Cardiac muscle cell (in vitro differentiated cells and primary cell): Measurements from ENCODE around the gene GNPAT. TPM values are rescaled to one million over a fixed set of nuclear protein-coding genes. Genes with fewer than 3 reads are reported as not detected.
A peak's percentile ranks its signal among the peaks of the same experiment; 100 is the strongest.

Source experiments
- DNase-seq, 2 donors: peaks; one replicate each; pipeline versions ENCODE4 v3.0.0 to v3.0.0-alpha.2; 2010 to 2017; ENCODE audit warnings: low read depth in 1 of 2, low spot score in 1 of 2
- H3K27ac ChIP-seq: fragments of 200-600 bp; sonication (generic); 2 replicates; pipeline ENCODE4 v1.5.1; 2016
- H3K27me3 ChIP-seq: fragments of 200-600 bp; sonication (generic); 2 replicates; pipeline ENCODE4 v1.6.0; 2016; ENCODE audit warnings: control low read depth
- H3K36me3 ChIP-seq: fragments of 200-600 bp; sonication (generic); 2 replicates; pipeline ENCODE4 v1.5.1; 2016; ENCODE audit warnings: control low read depth
- H3K4me1 ChIP-seq: fragments of 200-600 bp; sonication (generic); 2 replicates; pipeline ENCODE4 v1.8.1; 2017; ENCODE audit warnings: low read depth, mild to moderate bottlenecking, mixed run types
- H3K4me3 ChIP-seq: fragments of 200-600 bp; sonication (generic); 2 replicates; pipeline ENCODE4 v1.5.1; 2016; ENCODE audit warnings: mild to moderate bottlenecking
- H3K9me3 ChIP-seq: fragments of 200-600 bp; sonication (generic); 2 replicates; pipeline ENCODE4 v1.5.1; 2017; ENCODE audit warnings: low read depth, mild to moderate bottlenecking, control low read depth
- polyA plus RNA-seq: library from polyadenylated mRNA; unstranded; fragments of >200 nt; fragmentation: Nextera tagmentation; extraction: Ambion mirVana; gene quantifications from 2 replicates; pipeline ENCODE4 v1.2.1, GENCODE V29; 2016
- total RNA-seq: library from RNA; depleted of rRNA; stranded (reverse); fragments of >200 nt; gene quantifications from 2 replicates; pipeline ENCODE4 v1.2.3, GENCODE V29; 2016
- TF ChIP-seq, protein P1 (sequence below): IDR thresholded peaks from 2 replicates; pipeline ENCODE4 v1.5.1; 2012; ENCODE audit warnings: low read depth, mild to moderate bottlenecking, low read length

GNPAT gene
- total and polyA plus RNA-seq, 2 experiments from 2014 or later, result 36.5 to 61.6 TPM

DNA sequence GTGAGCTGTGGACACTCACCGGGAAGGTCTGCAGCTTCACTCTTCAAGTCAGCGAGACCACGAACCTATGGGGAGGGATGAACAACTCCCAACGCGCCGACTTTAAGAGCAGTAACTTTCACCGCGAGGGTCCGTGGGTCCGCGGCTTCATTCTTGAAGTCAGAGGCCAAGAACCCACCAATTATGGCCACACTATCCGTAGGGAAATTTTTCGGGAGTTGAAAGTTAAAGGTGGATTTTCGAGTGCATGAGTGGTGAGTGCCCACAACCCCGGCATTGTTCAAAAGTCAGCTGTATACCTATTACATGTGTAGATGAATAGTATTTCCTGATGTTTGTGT lies 77.0 kb downstream of the GNPAT start:
- no peak for DNase-seq
- TF ChIP-seq, protein P1, sequence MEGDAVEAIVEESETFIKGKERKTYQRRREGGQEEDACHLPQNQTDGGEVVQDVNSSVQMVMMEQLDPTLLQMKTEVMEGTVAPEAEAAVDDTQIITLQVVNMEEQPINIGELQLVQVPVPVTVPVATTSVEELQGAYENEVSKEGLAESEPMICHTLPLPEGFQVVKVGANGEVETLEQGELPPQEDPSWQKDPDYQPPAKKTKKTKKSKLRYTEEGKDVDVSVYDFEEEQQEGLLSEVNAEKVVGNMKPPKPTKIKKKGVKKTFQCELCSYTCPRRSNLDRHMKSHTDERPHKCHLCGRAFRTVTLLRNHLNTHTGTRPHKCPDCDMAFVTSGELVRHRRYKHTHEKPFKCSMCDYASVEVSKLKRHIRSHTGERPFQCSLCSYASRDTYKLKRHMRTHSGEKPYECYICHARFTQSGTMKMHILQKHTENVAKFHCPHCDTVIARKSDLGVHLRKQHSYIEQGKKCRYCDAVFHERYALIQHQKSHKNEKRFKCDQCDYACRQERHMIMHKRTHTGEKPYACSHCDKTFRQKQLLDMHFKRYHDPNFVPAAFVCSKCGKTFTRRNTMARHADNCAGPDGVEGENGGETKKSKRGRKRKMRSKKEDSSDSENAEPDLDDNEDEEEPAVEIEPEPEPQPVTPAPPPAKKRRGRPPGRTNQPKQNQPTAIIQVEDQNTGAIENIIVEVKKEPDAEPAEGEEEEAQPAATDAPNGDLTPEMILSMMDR, result no peak
- H3K4me3 ChIP-seq, result no peak overlapping the region
- no peaks in the 10 kb centered on the region for H3K9me3 ChIP-seq
- no peaks in the 10 kb centered on the region for H3K4me1 ChIP-seq
- H3K36me3 ChIP-seq, result no peaks in the 10 kb centered on the region
- H3K27ac ChIP-seq, result no peak overlapping the region
- H3K27me3 ChIP-seq, result no peaks in the 10 kb centered on the region

DNA sequence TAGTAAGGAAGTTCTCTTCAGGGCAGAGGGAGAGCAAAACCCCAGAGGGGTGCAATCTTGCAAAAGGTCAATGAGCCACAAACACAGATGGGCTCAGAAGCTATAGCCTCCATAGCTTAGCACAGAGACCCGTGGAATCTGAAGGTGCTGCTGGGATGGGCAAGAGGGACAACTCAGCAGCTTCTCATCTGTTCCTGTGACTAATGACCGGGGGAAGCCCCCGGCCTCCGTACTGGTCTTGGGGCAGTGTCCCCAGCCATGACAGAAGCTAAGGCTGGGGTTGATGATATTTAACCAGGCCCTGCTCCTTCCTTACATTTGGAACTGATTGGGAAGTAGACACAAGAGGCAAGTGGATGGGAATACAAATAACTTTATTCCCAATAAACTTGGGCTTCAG lies 77.6 kb downstream of the GNPAT start:
- Histone ChIP-seq H3K9me3 (no peaks in the 10 kb centered on the region), H3K4me1 (no peaks in the 10 kb centered on the region), H3K27ac (no peak overlapping the region), H3K4me3 (no peak overlapping the region), H3K36me3 (no peaks in the 10 kb centered on the region), H3K27me3 (no peaks in the 10 kb centered on the region)
- TF ChIP-seq, protein P1, result no peak
- no peak for DNase-seq

- Histone ChIP-seq H3K4me3 (no peak overlapping the region), H3K27ac (no peak overlapping the region), H3K36me3 (no peaks in the 10 kb centered on the region), H3K27me3 (no peaks in the 10 kb centered on the region), H3K4me1 (no peaks in the 10 kb centered on the region), H3K9me3 (no peaks in the 10 kb centered on the region)
- DNase-seq, result no peak
- TF ChIP-seq, protein P1, result no peak
Observed at GRCh38 chr1:231319080-231319479, 78.1 kb downstream of the GNPAT start.

DNA sequence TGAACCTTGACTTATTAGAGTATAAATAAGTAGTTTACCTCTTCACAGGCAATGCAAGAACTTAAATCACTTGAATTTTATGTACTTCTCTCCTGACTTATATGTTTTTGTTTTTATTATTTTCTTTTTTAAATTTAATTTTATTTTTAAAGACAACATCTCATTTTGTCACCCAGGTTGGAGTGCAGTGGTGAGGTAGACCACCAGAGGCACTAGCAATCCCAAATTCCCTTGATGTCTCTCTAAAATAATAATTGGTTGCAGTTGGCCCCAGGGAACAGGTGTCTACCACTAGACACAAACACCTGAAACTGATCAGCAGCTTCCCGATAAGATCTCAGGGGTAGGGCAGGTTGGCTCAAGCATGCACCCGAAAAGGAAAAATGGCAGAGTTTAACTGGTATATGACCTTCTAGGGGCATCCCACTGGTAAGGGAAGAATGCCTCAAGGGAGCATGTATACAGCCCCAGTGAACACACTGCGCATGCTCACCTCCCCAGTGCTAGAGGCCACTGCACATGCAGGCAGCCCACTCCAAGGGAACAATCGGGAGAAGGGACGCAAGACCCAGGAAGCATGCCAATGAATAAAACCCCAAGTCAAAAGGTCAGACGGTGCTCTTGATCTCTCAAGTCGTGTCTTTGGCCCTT lies 82.0 kb downstream of the GNPAT start:
- TF ChIP-seq, protein P1, result peak; percentile 10
- Histone ChIP-seq H3K4me3 (no peak overlapping the region), H3K27me3 (no peaks in the 10 kb centered on the region), H3K9me3 (no peaks in the 10 kb centered on the region), H3K4me1 (no peaks in the 10 kb centered on the region), H3K27ac (no peak overlapping the region), H3K36me3 (no peaks in the 10 kb centered on the region)
- DNase-seq, result no peak

GRCh38 chr1:231324660-231325059 lies 83.6 kb downstream of the GNPAT start:
- H3K36me3 ChIP-seq, result no peaks in the 10 kb centered on the region
- H3K9me3 ChIP-seq, result no peaks in the 10 kb centered on the region
- TF ChIP-seq, protein P1, result no peak
- no peak for DNase-seq
- no peaks in the 10 kb centered on the region for H3K27me3 ChIP-seq
- H3K4me1 ChIP-seq, result no peaks in the 10 kb centered on the region
- H3K4me3 ChIP-seq, result no peak overlapping the region
- H3K27ac ChIP-seq, result no peak overlapping the region

DNA sequence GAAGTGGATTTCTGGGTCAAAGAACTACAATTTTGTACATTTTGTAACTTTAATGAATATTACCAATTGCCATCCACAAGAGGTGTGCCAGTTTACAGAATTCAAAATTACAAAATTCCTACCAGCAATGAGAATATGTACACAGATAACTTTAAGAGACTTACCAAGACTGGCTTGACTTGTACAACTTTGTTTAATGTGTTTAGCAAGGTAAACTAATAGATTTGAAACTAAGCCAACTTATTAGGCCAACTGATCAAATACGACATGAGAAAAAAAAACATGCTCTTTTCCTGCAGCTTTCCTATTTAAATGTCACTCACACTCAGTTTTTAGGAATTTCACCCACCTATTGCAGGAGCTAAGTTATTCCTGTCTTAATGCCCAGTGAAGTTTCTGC lies 85.2 kb downstream of the GNPAT start:
- no peak for DNase-seq
- H3K36me3 ChIP-seq, result no peaks in the 10 kb centered on the region
- no peaks in the 10 kb centered on the region for H3K9me3 ChIP-seq
- H3K4me1 ChIP-seq, result no peaks in the 10 kb centered on the region
- no peaks in the 10 kb centered on the region for H3K27me3 ChIP-seq
- H3K4me3 ChIP-seq, result no peak overlapping the region
- H3K27ac ChIP-seq, result no peak overlapping the region
- TF ChIP-seq, protein P1, result no peak
